Measurements from ENCODE around the gene NDUFS6.

- TF ChIP-seq POLR2A (IDR thresholded peaks at IDR 0.05), result no peak
- no peak for TF ChIP-seq CTCF (IDR thresholded peaks at IDR 0.05)
Measured at GRCh38 chr5:1757511-1757910, 43.7 kb upstream of the NDUFS6 start.
